GM12878 (cell line): ENCODE results near the gene SNAI3. TPM values are rescaled to one million over a fixed set of nuclear protein-coding genes. Genes with fewer than 3 reads are reported as not detected.

ENCODE experiments used
- CTCF ChIP-seq, 3 experiments: IDR thresholded peaks in 2 of 3; conservative IDR thresholded peaks in 1 of 3; 2 replicates each; pipeline ENCODE4 v1.5.1; 2011; ENCODE audit warnings: low read depth in 3 of 3, low read length in 3 of 3, mild to moderate bottlenecking in 3 of 3, control low read depth in 2 of 3, moderate library complexity in 2 of 3, inconsistent platforms in 1 of 3, mixed read lengths in 1 of 3; ENCODE audit not compliant: control insufficient read depth in 2 of 3, insufficient read depth in 1 of 3; ENCODE audit errors: extremely low read depth in 1 of 3
- E2F4 ChIP-seq: IDR thresholded peaks from 2 replicates; pipeline ENCODE4 v1.6.1; 2012; ENCODE audit warnings: low read depth, low read length, improper control_type of control experiment
- EZH2 ChIP-seq: IDR thresholded peaks from 2 replicates; pipeline ENCODE4 v1.6.1; 2012; ENCODE audit warnings: low read depth, mild to moderate bottlenecking, control low read depth, inconsistent platforms, low read length, borderline replicate concordance; ENCODE audit not compliant: control insufficient read depth
- FOXK2 ChIP-seq: fragments of 450-650 bp; IDR thresholded peaks from 2 replicates; pipeline ENCODE4 v1.6.1; 2017; ENCODE audit warnings: mild to moderate bottlenecking, moderate library complexity
- GABPA ChIP-seq: IDR thresholded peaks from 2 replicates; pipeline ENCODE4 v1.6.1; 2014; ENCODE audit warnings: antibody characterized with exemption, low read depth, mild to moderate bottlenecking, inconsistent platforms
- HDGF ChIP-seq: fragments of 450-650 bp; IDR thresholded peaks from 2 replicates; pipeline ENCODE4 v1.6.1; 2016; ENCODE audit warnings: antibody characterized with exemption
- MTA2 ChIP-seq: fragments of 450-650 bp; IDR thresholded peaks from 2 replicates; pipeline ENCODE4 v1.6.1; 2016; ENCODE audit warnings: low read depth, mild to moderate bottlenecking, moderate library complexity
- NFIC ChIP-seq: IDR thresholded peaks from 2 replicates; pipeline ENCODE4 v1.6.1; 2012; ENCODE audit warnings: low read depth, mild to moderate bottlenecking, inconsistent platforms, low read length, moderate library complexity
- NFYA ChIP-seq: IDR thresholded peaks from 2 replicates; pipeline ENCODE4 v1.6.1; 2011; ENCODE audit warnings: low read depth, mild to moderate bottlenecking, low read length, improper control_type of control experiment, borderline replicate concordance
- NKRF ChIP-seq: fragments of 450-650 bp; conservative IDR thresholded peaks from 2 replicates; pipeline ENCODE4 v1.6.1; 2017; ENCODE audit warnings: mild to moderate bottlenecking, moderate library complexity
- PML ChIP-seq: IDR thresholded peaks from 2 replicates; pipeline ENCODE4 v1.6.1; 2012; ENCODE audit warnings: low read length, inconsistent platforms
- RAD21 ChIP-seq: IDR thresholded peaks from 2 replicates; pipeline ENCODE4 v1.6.1; 2011; ENCODE audit warnings: mild to moderate bottlenecking, low read depth, low read length, moderate library complexity; ENCODE audit not compliant: insufficient read depth
- RB1 ChIP-seq: fragments of 450-650 bp; formaldehyde crosslinking; IDR thresholded peaks from 2 replicates; pipeline ENCODE4 v1.6.1; 2017; ENCODE audit warnings: mild to moderate bottlenecking, borderline replicate concordance
- SMARCA5 ChIP-seq: fragments of 450-650 bp; IDR thresholded peaks from 2 replicates; pipeline ENCODE4 v1.6.1; 2017; ENCODE audit warnings: mild to moderate bottlenecking
- STAT3 ChIP-seq: IDR thresholded peaks from 2 replicates; pipeline ENCODE4 v1.6.1; 2011; ENCODE audit warnings: low read depth, low read length, improper control_type of control experiment
- TCF12 ChIP-seq: IDR thresholded peaks from 2 replicates; pipeline ENCODE4 v1.6.1; 2011; ENCODE audit warnings: low read depth, mild to moderate bottlenecking, low read length
- WRNIP1 ChIP-seq: IDR thresholded peaks from 2 replicates; pipeline ENCODE4 v1.6.1; 2011; ENCODE audit warnings: low read depth, low read length, improper control_type of control experiment, borderline replicate concordance
- ZNF24 ChIP-seq: fragments of 450-650 bp; IDR thresholded peaks from 2 replicates; pipeline ENCODE4 v1.6.1; 2017; ENCODE audit warnings: antibody characterized with exemption, mild to moderate bottlenecking
- polyA plus RNA-seq, 11 experiments: library from polyadenylated mRNA; depleted of rRNA in 4 of 11; unstranded in 6 of 11; stranded (reverse) in 5 of 11; fragments of >200 nt; fragmentation: Nextera tagmentation in 4 of 11; fragmentation: Illumina TruSeq in 1 of 11; extraction: Ambion mirVana in 4 of 11; extraction: Trizol in 1 of 11; gene quantifications; 1 replicate in 1 of 11; 2 replicates in 10 of 11; pipeline versions ENCODE4 v1.2.1 to v1.2.3, GENCODE V29; 2011 to 2016; ENCODE audit warnings: inconsistent platforms in 2 of 11, missing spikeins in 2 of 11, low read depth in 1 of 11
- total RNA-seq, 4 experiments: library from RNA; depleted of rRNA in 3 of 4; stranded (reverse); fragments of >200 nt in 3 of 4; fragmentation: Illumina TruSeq in 1 of 4; extraction: Trizol in 1 of 4; gene quantifications; 2 replicates each; pipeline versions ENCODE4 v1.2.1 to v1.2.3, GENCODE V29; 2013 to 2021
- TF ChIP-seq, protein P1 (sequence below): fragments of 150-350 bp; IDR thresholded peaks from 2 replicates; pipeline ENCODE4 v1.6.1; 2014; ENCODE audit warnings: mild to moderate bottlenecking, low read depth, low read length
- TF ChIP-seq, protein P2 (sequence below): fragments of 450-650 bp; IDR thresholded peaks from 2 replicates; pipeline ENCODE4 v1.6.1; 2014; ENCODE audit warnings: mild to moderate bottlenecking
- TF ChIP-seq, protein P3 (sequence below): IDR thresholded peaks from 2 replicates; pipeline ENCODE4 v1.6.1; 2011; ENCODE audit warnings: borderline replicate concordance, low read depth, mild to moderate bottlenecking, moderate library complexity, low read length; ENCODE audit not compliant: insufficient read depth, poor library complexity, severe bottlenecking

Gene SNAI3
- total and polyA plus RNA-seq, 10 of the 15 experiments (the other 5 are each of a cell fraction or from before 2014, with no cell fraction given) = 0.21 to 7.4 (median 3.0) TPM

DNA sequence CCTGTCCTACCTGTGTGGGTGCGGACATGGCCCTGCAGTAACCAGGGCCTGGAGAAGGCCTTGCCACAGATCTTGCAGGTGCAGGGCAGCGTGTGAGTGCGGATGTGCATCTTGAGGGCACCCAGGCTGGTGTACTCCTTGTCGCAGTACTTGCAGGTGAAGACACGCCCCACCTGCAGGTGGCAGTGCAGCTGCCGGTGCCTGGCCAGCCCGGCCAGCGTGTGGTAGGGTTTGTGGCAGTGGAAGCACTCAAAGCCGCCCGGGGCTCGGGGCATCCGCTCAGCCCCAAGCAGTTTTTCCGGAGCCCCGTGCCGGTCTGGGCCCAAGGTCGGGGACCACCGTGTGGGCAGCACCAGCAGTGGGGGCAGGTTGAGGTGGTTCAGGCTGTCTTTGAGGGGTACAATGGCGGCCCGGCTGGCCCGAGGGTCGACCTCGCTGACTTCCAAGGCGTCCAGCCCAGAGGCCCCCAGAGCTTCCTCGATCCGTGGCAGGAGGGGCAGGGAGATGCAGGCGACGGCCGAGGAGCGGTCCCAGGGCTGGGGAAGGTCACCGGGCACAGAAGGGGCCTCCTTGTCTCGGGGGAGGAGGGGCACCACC is 5.1 kb downstream of the SNAI3 start (continued):
- no peak for TF ChIP-seq RB1
- TF ChIP-seq, protein P1, sequence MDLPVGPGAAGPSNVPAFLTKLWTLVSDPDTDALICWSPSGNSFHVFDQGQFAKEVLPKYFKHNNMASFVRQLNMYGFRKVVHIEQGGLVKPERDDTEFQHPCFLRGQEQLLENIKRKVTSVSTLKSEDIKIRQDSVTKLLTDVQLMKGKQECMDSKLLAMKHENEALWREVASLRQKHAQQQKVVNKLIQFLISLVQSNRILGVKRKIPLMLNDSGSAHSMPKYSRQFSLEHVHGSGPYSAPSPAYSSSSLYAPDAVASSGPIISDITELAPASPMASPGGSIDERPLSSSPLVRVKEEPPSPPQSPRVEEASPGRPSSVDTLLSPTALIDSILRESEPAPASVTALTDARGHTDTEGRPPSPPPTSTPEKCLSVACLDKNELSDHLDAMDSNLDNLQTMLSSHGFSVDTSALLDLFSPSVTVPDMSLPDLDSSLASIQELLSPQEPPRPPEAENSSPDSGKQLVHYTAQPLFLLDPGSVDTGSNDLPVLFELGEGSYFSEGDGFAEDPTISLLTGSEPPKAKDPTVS = no peak
- TF ChIP-seq, protein P2, sequence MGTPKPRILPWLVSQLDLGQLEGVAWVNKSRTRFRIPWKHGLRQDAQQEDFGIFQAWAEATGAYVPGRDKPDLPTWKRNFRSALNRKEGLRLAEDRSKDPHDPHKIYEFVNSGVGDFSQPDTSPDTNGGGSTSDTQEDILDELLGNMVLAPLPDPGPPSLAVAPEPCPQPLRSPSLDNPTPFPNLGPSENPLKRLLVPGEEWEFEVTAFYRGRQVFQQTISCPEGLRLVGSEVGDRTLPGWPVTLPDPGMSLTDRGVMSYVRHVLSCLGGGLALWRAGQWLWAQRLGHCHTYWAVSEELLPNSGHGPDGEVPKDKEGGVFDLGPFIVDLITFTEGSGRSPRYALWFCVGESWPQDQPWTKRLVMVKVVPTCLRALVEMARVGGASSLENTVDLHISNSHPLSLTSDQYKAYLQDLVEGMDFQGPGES = 0 out of 2 replicates have a peak, but pooled peaks have one; percentile 23
- TF ChIP-seq EZH2 = no peak
- no peak for TF ChIP-seq NKRF
- peak; percentile 52; the same call in 1 of the 2 replicates for TF ChIP-seq RAD21
- no peak for TF ChIP-seq NFIC
- TF ChIP-seq PML = no peak
- 0 out of 2 replicates have a peak, but pooled peaks have one; percentile 10 for TF ChIP-seq ZNF24
- peak; percentile 71 to 80 (median 79) for TF ChIP-seq CTCF (IDR thresholded peaks at IDR 0.05 in 2 of 3, conservative IDR thresholded peaks at IDR 0.05 in 1 of 3; ENCODE audit: control insufficient read depth in 2 of 3, extremely low read depth in 1 of 3, insufficient read depth in 1 of 3, low read depth in 3 of 3, low read length in 3 of 3)
- no peak for TF ChIP-seq NFYA
- TF ChIP-seq E2F4 = no peak
- peak; percentile 65; the same call in 1 of the 2 replicates for TF ChIP-seq HDGF
- no peak for TF ChIP-seq MTA2
- TF ChIP-seq, protein P3, sequence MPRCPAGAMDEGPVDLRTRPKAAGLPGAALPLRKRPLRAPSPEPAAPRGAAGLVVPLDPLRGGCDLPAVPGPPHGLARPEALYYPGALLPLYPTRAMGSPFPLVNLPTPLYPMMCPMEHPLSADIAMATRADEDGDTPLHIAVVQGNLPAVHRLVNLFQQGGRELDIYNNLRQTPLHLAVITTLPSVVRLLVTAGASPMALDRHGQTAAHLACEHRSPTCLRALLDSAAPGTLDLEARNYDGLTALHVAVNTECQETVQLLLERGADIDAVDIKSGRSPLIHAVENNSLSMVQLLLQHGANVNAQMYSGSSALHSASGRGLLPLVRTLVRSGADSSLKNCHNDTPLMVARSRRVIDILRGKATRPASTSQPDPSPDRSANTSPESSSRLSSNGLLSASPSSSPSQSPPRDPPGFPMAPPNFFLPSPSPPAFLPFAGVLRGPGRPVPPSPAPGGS = no peak
- TF ChIP-seq SMARCA5 = peak; percentile 81; the same call in 1 of the 2 replicates
- TF ChIP-seq WRNIP1 = no peak
- no peak for TF ChIP-seq FOXK2
- no peak for TF ChIP-seq GABPA
- no peak for TF ChIP-seq TCF12
- no peak for TF ChIP-seq STAT3
